Activated T-cell treated with anti-CD3 and anti-CD28 coated beads, Interleukin-2, amount 50 U/mL, for 48 hours (primary cell): ENCODE measurements around the gene RGS17.
"Not testable (repeated sequence)": the region's sequence is repeated elsewhere in the genome, so short reads cannot be mapped to it uniquely, and the experiment has no call there.

Experiments
- DNase-seq, 2 experiments: peaks; one replicate each; pipeline ENCODE4 v3.0.0-alpha.2; 2020

Gene RGS17

DNA sequence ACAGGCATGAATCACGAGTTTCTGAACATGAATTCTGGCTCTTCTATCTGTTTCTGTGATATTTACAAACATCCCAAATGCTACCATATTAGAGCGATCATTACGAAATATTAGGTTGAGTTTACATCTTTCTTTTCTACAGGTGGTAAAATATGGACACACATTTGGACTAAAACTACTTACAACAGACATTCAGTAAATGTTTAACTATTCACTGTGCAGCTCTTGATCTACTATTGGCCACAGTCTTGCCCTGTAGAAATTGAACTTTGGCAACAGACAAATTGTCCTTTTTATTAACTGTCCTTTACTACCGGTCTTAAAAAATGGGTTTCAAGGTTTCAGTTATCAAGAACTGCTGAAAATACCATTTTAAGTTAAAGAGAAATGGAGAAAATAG lies 102.1 kb downstream of the RGS17 start:
- DNase-seq = no peak

DNA sequence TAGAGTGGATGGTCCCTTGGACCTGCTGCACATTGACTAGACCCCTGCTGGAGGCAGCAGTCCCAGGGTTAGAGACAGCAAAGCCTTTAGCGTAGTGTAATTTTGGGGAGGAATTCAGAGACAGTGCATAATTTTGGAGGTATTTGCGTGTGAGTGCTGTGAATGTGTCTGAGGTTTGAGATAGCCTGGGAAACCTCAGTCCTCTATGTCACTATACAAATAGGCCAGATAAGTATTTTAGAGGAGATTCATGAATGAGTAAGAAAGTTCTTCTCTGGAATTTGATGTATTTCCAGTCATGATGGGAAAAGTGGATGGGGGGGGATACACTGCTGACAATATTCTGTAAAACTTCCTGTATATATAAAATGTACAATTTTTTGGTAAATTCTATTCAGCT lies 102.8 kb downstream of the RGS17 start:
- DNase-seq = no peak

DNA sequence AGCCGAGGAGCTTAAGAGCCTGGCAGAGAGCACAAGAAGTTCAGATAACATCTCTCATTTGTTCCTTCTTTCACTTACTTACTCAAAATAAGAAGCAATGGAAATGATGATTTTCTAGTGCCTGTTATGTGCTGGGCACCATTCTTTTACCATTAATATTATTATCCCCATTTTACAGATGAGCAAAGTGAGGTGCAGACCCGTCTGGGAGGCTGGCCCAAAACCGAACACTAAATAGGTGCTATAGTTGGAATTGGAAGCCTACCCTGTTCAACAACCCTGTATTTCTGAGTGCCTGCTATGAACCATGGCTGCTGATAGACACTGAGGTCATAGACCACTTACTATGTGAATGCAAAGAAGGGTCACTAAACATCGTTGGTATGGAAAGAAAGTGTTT lies 103.6 kb downstream of the RGS17 start:
- DNase-seq = no peak

DNA sequence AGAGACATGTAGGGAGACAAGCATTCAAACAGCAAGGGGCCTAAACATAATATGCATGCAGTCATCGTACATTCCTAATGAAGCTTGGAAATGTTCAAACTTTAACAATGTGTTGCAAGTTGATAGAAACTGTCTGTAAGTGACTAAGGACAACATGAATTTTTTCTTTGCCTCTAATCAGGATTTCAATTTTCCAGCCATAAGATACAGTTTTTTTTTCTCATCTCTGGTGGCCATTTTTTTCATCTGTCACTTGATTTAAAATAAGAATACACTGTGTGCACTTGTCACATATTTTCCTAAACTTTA lies 106.4 kb downstream of the RGS17 start:
- no peak for DNase-seq

DNA sequence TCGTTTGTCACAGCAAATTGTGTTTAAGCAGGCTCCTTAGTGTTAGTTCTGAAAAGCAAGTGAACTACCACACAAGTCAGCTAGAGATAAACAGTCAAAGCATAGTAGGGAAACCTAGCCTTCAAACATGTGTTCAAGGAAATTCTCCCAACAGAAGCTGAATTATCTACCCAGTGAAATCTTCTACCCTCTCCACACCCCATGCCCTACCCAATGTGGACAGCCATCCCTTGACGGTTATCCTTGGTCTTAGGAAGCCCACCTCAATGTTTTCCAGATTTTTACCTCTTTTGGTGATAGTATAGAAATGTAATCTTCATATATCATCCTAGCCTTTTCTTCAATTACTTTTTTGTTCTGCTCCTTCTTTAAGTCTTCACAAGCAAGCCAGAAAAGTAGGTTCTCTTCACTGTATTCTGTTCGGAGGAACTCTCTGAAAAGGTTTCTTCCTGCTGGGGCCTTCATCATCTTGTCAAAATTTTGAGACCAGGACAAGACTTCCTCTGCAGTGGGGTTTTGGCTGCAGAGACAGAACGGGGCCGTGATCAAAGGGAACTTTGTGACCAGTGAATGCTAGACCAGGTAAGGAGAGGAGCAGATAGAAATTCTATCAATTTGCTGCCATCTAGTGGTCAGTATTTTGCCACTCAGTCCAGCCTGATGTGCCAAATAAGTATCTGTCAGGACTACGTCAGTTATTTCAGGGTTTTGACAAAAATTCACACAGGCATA lies 106.9 kb downstream of the RGS17 start:
- peak; percentile 43 to 48 for DNase-seq

DNA sequence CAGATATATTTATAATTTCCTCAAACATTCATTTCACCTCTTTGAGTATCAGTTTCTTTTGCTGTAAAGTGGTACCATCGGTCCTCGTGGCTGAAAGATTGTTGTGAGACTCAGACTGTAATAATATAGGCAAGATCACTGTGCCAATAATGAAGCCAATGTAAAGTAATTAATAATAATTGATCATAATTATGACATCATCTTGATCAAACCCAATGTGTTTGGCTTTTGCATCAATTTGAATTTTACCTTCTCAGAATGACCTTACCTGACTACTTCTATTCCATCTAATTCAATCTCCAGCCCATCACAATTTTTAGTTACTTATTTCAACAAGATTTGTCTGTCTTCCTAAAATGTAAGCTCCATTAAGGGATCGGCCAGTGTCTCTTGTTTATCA lies 112.7 kb downstream of the RGS17 start:
- DNase-seq = no peak

DNA sequence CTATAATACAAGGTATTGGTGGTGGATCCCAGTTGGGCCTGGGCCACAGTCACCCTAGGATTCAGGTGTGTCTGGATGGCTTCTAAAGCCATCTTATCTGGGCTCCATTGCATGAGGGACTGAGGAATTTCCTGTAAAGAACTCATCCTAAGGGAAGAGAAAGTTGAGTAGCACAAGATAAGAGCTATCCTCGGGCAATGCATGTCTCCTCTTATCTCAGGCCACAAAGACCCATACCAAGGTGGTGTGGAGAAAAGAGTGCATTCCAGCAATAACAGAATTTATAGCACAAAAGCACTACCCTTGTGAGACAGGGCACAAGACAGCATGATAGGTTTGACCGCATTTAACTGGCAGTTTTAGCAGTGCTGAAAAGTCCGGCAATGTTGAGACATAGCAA lies 114.2 kb downstream of the RGS17 start:
- no peak for DNase-seq

DNA sequence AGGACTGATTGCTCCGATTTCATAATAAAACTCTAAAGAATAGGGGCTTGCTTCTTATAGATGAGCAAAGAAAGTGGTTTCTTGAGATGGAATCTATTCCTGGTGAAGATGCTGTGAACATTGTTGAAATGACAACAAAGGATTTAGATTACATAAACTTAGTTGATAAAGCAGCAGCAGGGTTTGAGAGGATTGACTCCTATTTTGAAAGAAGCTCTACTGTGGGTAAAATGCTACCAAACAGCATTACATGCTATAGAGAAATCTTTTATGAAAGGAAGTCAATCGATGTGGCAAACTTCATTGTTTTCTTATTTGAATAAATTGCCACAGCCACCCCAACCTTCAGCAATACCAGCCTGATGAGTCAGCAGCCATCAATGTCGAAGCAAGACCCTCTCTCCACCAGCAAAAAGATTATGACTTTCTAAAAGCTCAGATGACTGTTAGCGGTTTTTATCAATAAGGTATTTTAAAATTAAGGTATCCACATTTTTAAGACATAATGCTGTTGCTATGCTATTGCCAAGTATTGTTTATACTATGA lies 115.9 kb downstream of the RGS17 start:
- DNase-seq = no peak

DNA sequence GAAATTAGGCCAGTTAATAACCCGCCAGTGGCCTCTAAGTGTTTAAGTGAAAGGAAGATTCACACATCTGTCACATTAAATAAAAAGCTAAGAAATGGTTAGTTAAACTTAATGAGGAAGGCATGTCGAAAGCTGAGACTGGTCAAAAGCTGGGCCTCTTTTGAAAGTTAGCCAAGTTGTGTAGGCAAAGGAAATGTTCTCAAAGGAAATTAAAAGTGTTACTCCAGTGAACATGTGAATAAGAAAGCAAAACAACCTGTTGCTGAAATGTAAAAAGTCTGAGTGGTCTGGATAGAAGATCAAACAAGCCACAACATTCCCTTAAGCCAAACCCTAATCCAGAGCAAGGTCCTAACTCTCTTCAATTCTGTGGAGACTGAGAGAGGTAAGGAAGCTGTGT lies 117.6 kb downstream of the RGS17 start:
- DNase-seq = no peak

DNA sequence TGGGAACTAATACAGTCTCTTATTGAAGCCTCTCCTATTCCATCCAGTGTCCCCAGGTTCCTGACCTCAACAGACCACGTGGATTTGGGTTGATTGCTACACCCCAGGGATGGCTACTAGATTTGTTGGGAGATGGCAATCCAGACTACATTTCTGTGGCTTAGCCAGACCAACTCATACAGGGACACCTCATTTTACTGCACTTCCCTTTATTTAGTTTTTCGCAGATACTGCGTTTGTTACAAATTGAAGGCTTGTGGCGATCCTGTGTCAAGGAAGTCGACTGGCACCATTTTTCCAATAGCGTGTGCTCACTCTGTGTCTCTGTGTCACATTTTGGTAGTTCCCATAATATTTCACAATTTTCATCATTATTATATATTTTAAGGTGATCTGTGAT lies 118.2 kb downstream of the RGS17 start:
- no peak for DNase-seq

DNA sequence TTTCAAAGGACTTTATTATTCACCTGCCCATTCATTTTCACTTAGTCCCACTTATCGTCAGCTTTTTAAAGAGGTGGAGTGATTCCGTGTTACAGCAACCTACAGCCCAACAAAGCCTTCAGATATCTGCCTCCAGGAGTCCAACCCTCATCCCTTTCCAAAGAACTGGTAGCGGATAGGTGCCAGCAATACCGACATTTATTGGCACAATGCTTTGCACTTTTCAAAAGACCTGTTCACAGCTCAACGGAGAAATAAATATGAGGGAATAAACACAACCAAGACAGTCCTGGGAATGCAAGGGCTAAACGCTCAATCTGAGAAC lies 127.8 kb downstream of the RGS17 start:
- no peak for DNase-seq

DNA sequence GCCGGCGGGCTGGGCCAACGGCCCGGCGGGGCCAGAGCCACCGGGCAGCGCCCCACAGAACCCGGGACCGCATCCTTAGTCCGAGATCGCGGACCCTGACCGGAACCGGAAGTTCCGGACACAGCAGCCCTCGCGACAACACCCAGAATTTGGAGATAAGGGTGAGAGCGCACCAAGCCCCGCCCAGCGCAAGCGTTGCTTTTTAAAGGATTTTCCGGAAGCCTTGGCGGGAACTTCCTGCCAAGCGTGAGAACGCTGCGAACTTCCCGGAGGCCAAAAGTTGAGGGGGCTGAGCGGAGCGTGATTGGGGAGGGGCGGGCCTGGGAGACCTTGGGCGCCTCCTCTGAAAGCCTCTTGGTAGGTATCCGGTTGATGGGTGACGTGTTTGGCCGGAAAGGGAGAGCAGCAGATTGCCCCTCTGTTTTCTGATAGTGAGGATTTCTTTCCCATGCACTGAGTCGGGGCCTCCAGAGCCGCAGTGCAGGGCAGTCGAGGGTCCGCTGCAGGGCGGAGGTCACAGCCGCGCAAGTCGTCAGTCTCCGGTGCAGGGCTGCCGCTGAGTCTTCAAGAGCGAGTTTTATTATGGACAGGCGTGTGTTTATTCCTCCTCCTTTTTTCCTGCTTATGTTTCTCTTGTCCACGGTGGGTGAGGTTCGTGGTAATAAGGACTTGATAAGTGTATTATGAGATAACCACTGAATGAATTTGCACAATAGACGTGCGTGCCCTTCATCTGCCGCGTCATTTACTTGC lies 128.3 kb downstream of the RGS17 start, which contains the start of gene MTRF1L:
Gene MTRF1L (minus strand): TSS at position 97 of the 753 bp plus-strand sequence. CDS start 24 bp downstream, at position 73.
- peak; percentile 91 to 92 for DNase-seq

DNA sequence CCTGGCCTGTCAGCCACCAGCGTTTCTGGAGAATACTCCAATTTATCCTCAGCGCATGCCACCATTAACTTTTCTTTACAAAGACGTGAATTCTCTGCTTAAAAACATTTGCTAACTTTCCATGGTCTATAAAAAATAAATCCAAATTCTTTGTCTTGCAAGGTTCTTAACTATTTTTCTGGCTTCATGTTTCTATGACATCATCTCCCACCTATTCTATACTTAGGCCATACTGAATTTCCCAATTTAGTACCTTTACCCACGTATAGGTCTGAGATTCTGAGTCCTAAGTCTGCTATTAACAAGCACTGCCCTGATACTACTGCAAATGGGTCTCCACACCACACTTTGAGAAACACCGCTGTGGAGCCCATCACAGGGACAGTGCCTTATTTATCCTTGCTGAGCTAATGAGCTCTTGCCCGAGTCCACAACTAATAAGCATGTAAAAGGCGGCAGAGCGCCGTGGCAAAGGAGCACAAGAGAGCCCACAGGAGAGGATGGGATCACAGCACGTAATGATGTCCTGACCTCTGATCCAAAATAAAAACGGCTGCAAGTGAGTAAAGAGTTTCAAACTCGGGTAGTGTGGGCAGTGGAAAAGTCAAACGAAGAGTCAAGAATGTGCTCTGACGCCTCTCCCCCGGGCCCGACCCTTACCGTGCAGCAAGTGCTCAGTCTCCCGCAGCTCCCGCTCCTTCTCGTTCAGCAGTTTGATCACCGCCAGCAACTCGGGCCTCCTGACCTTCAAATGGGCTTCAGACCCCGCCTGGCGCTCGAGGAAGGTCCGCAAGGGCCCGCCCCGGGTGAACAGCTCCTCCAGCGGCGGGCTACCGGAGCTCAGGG lies 129.1 kb downstream of the RGS17 start:
- peak in 1 of 2 experiments; percentile 38 for DNase-seq

DNA sequence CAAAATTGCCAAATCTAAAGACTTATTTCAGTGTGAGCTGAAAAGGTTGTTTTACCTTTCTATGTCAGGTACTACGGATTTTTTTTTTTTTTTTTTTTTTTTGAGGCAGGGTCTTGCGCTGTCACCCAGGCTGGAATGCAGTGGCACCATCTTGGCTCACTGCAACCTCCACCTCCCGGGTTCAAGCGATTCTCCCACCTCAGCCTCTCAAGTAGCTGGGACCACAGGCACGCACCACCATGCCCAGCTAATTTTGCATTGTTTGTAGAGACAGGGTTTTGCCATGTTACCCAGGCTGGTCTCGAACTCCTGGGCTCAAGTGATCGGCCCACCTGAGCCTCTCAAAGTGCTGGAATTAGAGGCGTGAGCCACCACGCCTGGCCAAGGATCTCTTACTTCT lies 130.3 kb downstream of the RGS17 start:
- not testable (repeated sequence) for DNase-seq

DNA sequence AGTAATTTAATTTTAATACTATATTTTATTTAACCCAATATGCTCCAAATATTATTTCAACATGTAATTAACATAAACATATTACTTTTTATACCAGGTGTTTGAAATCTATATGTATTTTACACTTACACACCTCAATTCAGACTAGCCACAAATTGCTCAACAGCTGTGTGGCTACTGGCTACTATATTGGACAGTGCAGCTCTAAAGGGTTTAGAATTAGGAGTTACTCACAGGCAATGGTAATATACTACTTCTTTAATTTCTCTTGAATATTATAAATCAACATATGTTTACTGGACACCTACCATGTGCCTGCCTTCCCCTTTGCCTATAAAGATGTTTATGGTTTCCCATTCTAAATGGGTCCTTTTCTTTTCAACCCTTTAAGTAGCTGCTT lies 130.8 kb downstream of the RGS17 start:
- no peak for DNase-seq

DNA sequence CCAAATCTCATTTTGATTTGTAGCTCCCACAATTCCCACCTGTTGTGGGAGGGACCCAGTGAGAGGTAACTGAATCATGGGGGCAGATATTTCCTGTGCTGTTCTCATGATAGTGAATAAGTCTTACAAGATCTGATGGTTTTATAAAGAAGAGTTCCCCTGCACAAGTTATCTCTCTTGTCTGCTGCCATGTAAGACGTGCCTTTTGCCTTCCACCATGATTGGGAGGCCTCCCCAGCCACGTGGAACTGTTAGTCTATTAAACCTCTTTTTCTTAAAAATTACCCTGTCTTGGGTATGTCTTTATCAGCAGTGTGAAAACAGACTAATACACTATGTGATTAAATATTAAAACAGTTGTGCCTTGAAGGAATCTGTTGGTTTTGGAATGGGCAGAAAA lies 131.5 kb downstream of the RGS17 start:
- not testable (repeated sequence) for DNase-seq

DNA sequence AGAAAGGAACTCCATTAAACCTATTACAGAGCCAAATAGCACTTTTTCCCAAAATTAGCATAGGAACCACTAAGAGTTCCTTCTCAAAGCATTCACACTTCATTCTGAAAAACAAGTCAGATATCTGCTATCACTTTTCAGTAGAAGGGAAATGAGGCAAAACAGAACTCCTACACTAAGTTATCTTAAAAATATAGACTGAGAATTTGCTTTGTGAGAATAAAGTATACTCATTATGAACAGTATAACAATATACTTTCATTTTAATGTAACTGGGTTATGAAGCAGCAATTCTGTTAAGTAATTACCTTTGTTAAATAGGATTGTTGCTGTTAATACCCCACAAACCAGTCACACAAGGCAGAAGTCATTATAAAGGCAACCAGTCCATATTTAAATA lies 137.2 kb downstream of the RGS17 start:
- no peak for DNase-seq

DNA sequence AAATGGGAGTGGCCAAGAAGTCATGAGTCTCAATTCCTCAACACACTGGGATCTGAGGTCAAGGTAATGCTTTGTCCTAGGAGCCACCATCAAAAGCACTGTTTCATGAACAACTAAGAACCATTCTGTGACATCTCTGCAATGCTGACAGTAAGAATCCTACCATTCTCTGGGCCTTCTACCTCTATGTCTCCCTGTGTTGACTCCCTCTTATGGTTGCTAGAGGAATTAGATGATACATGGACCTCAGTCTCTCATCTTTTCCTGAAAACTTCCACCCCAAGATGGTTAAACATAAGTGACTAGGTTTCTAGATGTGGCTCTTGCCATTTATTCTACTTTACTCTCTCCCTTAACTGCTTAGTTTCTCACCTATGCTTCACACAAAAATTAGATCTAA lies 137.7 kb downstream of the RGS17 start:
- no peak for DNase-seq

DNA sequence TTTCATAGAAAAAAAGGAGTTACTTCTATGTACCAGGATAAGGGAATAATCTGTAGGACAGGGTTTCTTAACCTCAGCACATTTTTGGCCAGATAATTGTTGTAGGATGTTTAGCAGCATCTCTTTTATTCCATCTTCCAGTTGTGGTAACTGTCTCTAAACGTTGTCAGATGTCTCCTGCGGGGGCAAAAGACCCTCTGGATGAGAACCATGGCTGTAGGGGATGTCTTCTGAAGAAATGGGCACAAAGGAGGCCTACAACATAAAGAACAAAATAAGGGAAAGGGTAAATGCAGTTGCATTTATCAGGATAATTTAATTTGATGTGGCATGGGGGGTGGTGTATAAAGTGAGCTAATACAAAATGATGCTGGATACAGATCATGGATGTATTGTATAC lies 144.1 kb downstream of the RGS17 start:
- no peak for DNase-seq

DNA sequence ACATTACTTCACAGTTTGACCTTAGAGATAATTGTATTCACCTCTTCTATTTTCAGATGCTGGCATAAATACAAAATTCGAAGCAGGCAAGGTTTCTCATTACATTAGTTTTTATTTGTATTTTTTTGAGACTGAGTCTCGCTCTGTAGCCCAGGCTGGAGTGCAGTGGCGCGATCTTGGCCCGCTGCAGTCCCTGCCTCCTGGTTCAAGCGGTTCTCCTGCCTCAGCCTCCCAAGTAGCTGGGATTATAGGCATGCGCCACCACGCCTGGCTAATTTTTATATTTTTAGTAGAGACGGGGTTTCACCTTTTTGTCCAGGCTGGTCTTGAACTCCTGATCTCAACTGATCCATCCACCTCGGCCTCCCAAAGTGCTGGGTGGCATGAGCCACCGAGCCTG lies 145.8 kb downstream of the RGS17 start:
- not testable (repeated sequence) for DNase-seq

DNA sequence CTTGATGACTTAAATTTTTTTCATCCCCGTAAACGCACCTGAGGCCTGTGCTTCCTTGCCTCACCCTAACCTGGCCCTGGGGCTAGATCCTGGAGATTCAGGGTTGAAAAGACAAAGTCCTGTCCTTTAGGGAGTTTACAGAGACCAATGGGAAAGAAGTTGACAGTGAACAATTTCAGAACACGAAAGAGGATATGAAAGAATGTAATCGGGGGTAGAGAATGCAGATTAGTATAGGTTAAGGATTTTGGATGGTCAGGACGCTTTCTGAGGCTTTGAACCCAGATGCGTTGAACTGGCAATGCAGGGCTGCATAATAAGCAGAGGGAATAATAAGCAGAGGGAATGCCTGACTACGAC lies 146.6 kb downstream of the RGS17 start:
- no peak for DNase-seq

DNA sequence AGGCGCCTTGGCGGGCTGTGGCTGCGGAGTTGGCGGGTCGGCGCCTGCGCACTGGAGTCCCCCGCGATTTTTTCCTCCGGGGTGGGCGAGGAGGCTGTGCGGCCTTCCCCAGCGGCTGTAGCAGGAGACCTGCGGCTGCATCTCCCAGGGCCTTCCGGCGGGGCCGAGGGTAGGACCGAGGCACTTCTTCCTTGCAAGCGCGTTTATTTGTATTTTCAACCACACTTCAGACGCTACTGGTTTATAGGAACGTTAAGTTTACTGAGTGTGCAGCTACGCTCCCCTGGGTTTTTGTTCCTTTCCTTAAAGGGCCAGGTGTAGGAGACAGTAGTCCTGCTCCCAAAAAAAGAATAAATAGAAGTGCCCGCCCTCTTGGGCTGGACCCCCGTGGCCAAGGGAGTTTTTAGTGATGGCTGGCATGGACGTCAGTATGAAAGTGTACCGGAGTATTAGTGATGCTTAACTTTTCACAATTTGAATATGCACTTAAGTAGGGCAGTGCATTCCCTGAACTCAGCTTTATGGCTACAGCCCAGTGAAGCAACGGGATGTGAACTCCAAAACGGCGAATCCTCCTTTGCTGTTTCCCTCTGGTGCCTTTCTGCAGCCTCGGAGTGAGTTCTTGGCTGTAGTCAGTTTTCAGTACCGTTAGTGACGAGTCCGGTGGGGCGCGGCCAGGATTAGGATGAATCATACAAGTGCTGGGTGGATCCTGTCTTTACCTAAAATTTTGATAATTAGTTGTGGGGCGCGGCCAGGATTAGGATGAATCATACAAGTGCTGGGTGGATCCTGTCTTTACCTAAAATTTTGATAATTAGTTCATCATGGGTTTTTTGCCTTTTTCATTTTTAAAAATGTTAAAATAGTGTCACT lies 147.2 kb downstream of the RGS17 start:
- peak; percentile 86 to 87 for DNase-seq
